ENCODE results near the gene FBXW10.
"Not testable (repeated sequence)": the region's sequence is repeated elsewhere in the genome, so short reads cannot be mapped to it uniquely, and the experiment has no call there.

FBXW10 gene

DNA sequence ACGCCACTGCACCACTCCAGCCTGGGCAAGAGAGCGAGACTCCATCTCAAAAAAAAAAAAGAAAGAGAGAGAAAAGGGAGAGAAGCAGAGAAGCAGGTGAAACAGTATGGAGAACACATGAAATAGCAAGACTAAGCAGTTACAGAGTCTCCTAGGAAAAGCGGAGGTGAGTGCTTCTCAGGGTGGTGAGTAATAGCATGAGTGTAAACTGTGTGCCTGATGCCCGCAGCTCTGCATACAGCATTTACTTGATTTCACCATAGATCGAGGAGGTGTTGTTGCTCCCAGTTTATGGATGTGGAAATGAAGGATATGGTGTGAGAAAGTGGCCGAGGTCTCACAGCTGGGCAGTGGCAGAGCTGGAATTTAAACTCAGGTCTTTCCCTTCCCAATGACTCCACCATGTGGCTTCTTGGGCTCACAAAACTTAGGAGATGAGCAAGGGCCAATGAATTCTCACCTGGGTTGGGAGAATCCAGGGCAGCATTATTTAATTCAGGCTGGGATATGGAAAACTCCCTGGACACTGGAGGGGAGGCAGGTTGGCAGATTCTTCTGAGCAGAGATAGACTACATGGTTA lies 10.1 kb downstream of the FBXW10 start:
- not testable (repeated sequence) for DNase-seq (ENCODE audit: low read depth, low spot score)

GRCh38 chr17:18755969-18756368 lies 12.1 kb downstream of the FBXW10 start:
- DNase-seq (ENCODE audit: low read depth, low spot score), result not testable (repeated sequence)

- not testable (repeated sequence) for DNase-seq (ENCODE audit: low read depth, low spot score)
Observed at GRCh38 chr17:18757368-18758044, 13.7 kb downstream of the FBXW10 start.

DNA sequence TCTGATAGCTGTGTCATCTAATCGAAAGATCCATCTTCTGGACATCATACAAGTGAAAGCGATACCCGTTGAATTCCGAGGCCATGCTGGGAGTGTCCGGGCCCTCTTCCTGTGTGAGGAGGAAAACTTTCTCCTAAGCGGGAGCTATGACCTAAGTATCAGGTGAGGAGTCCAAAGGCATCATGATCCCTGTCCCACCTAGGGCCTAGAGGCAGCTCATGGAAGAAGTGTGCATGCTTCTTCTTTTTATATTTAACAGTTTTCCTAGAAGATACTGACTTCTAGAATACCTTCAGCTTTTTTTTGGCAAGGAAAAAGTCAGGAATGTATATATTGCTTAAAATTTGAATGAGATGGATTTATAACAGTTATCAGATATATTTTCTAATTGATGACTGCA lies 14.5 kb downstream of the FBXW10 start:
- not testable (repeated sequence) for DNase-seq (ENCODE audit: low read depth, low spot score)

- not testable (repeated sequence) for DNase-seq (ENCODE audit: low read depth, low spot score)
Observed at GRCh38 chr17:18760221-18760620, 16.4 kb downstream of the FBXW10 start.

DNA sequence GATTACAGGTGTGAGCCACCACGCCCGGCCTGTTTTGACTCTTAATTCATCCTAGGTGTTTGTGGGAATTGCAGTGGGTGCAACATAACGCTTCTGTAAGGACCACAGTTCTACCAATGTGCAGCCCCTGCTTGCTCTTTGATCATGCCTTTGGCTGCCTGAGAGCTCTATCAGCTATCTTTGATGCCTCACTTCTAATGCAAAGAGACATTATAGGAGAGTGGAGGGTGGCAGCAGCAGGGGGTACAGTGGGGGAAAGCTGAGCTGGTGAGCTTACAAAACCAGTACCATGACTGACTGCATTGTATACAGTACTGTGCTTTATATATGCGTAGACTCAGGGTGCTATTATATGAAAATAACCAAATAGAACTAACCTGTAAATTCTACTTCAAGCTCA lies 26.7 kb downstream of the FBXW10 start:
- not testable (repeated sequence) for DNase-seq (ENCODE audit: low read depth, low spot score)

GRCh38 chr17:18771066-18771465 lies 27.2 kb downstream of the FBXW10 start:
- not testable (repeated sequence) for DNase-seq (ENCODE audit: low read depth, low spot score)

- DNase-seq (ENCODE audit: low read depth, low spot score), result no peak
Observed at GRCh38 chr17:18772471-18772870, 28.6 kb downstream of the FBXW10 start.

- peak; percentile 82 for DNase-seq (ENCODE audit: low read depth, low spot score)
Observed at GRCh38 chr17:18780991-18781718, 37.3 kb downstream of the FBXW10 start, which contains the start of gene TVP23B. TVP23B (plus strand) TSS chr17:18781183; CDS start chr17:18781294, 111 bp downstream.

- DNase-seq (ENCODE audit: low read depth, low spot score), result not testable (repeated sequence)
Observed at GRCh38 chr17:18781805-18782204, 38.0 kb downstream of the FBXW10 start.

DNA sequence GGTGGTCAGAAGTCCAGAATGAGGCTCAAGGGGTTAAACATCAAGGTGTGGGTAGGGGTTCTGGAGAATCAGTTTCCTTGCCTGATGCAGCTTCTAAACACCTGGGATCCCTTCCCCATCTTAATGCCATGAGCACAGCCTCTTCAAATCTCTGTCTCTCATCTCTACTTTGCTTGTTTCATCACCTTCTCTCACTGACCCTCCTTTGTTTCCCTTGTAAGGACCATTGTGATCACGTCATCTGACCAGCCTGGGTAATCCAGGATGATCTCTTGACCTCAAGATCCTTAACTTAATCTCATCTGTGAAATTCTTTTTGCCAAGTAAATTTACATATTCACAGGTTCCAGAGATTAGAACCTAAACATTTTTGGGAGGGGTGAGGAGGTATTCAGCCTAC lies 42.1 kb downstream of the FBXW10 start:
- not testable (repeated sequence) for DNase-seq (ENCODE audit: low read depth, low spot score)

DNA sequence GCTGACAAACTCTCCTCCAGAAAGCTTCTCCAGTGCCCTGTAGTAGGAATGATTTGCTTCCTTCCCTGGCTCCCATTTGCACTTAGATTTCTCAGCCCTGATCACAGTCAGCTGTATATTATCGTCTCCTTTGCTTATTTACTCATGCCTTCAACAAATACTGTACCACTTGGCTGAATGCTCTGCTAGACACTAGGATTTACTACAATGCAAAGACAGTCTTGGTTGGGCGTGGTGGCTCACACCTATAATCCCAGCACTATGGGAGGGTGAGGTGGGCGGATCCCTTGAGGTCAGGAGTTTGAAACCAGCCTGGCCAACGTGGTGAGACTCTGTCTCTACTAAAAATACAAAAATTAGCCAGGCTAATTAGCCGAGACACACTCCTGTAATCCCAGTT lies 43.0 kb downstream of the FBXW10 start:
- DNase-seq (ENCODE audit: low read depth, low spot score), result not testable (repeated sequence)

- not testable (repeated sequence) for DNase-seq (ENCODE audit: low read depth, low spot score)
Observed at GRCh38 chr17:18791402-18791801, 47.5 kb downstream of the FBXW10 start.

GRCh38 chr17:18794841-18795240 lies 51.0 kb downstream of the FBXW10 start:
- DNase-seq (ENCODE audit: low read depth, low spot score), result not testable (repeated sequence)

- not testable (repeated sequence) for DNase-seq (ENCODE audit: low read depth, low spot score)
Observed at GRCh38 chr17:18796887-18797286, 53.0 kb downstream of the FBXW10 start.

- DNase-seq (ENCODE audit: low read depth, low spot score), result not testable (repeated sequence)
Observed at GRCh38 chr17:18803458-18804245, 59.8 kb downstream of the FBXW10 start.

DNA sequence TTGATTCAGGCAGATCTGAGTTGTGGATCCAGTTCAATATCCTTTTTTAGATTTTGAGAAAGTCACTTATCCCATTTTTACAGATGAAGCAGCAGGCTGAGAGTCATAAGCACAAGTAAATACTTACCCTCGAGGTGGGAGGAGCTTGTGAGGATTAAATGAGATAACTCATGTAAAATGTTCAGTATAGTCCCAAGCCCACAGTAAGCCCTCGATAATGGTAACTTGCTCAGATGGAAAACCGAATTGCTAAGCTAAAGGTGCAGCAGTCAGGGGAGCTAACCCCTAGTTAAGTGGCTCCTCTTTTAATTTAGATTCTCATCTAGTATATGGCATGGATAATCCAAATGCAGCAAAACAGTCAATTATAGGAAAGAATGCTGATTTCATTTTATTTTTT lies 72.1 kb downstream of the FBXW10 start:
- DNase-seq (ENCODE audit: low read depth, low spot score), result not testable (repeated sequence)

GRCh38 chr17:18816489-18817371 lies 72.9 kb downstream of the FBXW10 start:
- not testable (repeated sequence) for DNase-seq (ENCODE audit: low read depth, low spot score)

DNA sequence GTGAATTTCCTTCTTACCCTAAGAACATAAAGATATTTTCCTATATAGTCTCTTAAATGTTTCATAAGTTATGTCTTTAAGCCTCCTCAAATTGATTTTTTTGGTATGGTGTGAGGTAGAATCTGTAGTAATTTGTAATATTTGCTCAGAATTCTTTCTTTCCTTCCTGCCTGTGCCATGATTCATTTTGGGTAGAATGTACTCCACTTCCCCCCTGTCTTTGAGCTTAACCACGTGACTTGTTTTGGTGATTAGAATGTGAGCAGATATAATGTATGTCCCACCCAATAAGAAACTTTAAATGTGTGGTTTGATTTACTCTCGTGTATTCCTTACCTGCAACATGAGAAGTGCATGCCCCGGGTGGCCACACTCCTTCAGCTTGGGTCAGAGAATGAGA lies 77.6 kb downstream of the FBXW10 start:
- DNase-seq (ENCODE audit: low read depth, low spot score), result not testable (repeated sequence)

- DNase-seq (ENCODE audit: low read depth, low spot score), result not testable (repeated sequence)
Observed at GRCh38 chr17:18827613-18828012, 83.8 kb downstream of the FBXW10 start.

Measured in iPS DF 19.7 (cell line).